Gastrocnemius medialis (tissue), 4 donors: Measurements from ENCODE around the gene PGC. TPM values are rescaled to one million over a fixed set of nuclear protein-coding genes. Genes with fewer than 3 reads are reported as not detected.
"Not testable (repeated sequence)": the region's sequence is repeated elsewhere in the genome, so short reads cannot be mapped to it uniquely, and the experiment has no call there.

ENCODE experiments used
- ATAC-seq, 2 donors: fragments of 150-250 bp; one replicate each; pipeline ENCODE4 v1.9.1; 2016
- DNase-seq, 2 donors: peaks; one replicate each; pipeline ENCODE4 v3.0.0-alpha.2; 2019
- H3K27ac ChIP-seq, 4 donors: fragments of 200-600 bp; sonication (generic); 1 replicate in 1 of 4; 2 replicates in 3 of 4; pipeline ENCODE4 v1.5.1; 2016 to 2018; ENCODE audit warnings: mild to moderate bottlenecking in 2 of 4, moderate library complexity in 1 of 4
- H3K27me3 ChIP-seq, 3 donors: fragments of 200-600 bp; sonication (generic) in 2 of 3; 1 replicate in 1 of 3; 2 replicates in 2 of 3; pipeline versions ENCODE4 v1.5.1 to v1.6.0; 2016 to 2019; ENCODE audit warnings: mild to moderate bottlenecking in 1 of 3, moderate library complexity in 1 of 3
- H3K36me3 ChIP-seq, 2 donors: fragments of 200-600 bp; sonication (generic) in 1 of 2; one replicate each; pipeline ENCODE4 v1.5.1; 2017 to 2018
- H3K4me1 ChIP-seq, 2 donors: fragments of 200-600 bp; sonication (generic) in 1 of 2; one replicate each; pipeline ENCODE4 v1.5.1; 2016 to 2017; ENCODE audit warnings: mild to moderate bottlenecking in 2 of 2
- H3K4me3 ChIP-seq, 4 donors: fragments of 200-600 bp; sonication (generic) in 3 of 4; 1 replicate in 1 of 4; 2 replicates in 3 of 4; pipeline ENCODE4 v1.5.1; 2016 to 2019; ENCODE audit warnings: mild to moderate bottlenecking in 2 of 4
- H3K9me3 ChIP-seq, 3 donors: fragments of 200-600 bp; sonication (generic) in 2 of 3; 1 replicate in 1 of 3; 2 replicates in 2 of 3; pipeline ENCODE4 v1.5.1; 2016 to 2019
- CTCF ChIP-seq, 5 experiments: fragments of 450-650 bp in 3 of 5; fragments of 200-600 bp in 2 of 5; sonication (generic) in 2 of 5; IDR thresholded peaks in 4 of 5; conservative IDR thresholded peaks in 1 of 5; 1 replicate in 4 of 5; 2 replicates in 1 of 5; pipeline ENCODE4 v1.5.1; 2016 to 2019; ENCODE audit warnings: antibody characterized with exemption in 5 of 5, mild to moderate bottlenecking in 3 of 5, moderate library complexity in 3 of 5
- POLR2A ChIP-seq, 2 donors: fragments of 450-650 bp; IDR thresholded peaks; one replicate each; pipeline ENCODE4 v1.6.1; 2017; ENCODE audit warnings: antibody characterized with exemption in 2 of 2, mild to moderate bottlenecking in 2 of 2, moderate library complexity in 2 of 2
- in situ Hi-C, 4 donors: fragments of 200-750 bp; cut with MboI; loops; one replicate each; pipeline versions ENCODE4 v1.15.0 to v1.8.0; 2017; ENCODE audit warnings: low sequenced_read_pairs in 4 of 4
- intact Hi-C: fragments of 100-400 bp; cut with DNase I; formaldehyde crosslinking; loops from one replicate; pipeline ENCODE4 v1.15.1; 2023; ENCODE audit warnings: low total_unique reads
- total RNA-seq, 4 donors: library from RNA; depleted of rRNA; stranded (reverse); fragments of >200 nt; gene quantifications; one replicate each; pipeline versions ENCODE4 v1.1.0 to v1.2.3, GENCODE V29; 2016

The PGC gene
- total RNA-seq, 4 donors from 2014 or later, result not detected

- H3K27me3 ChIP-seq, result no peaks in the 10 kb centered on the region
- H3K27ac ChIP-seq, result no peak overlapping the region
- no peaks in the 10 kb centered on the region for H3K4me1 ChIP-seq
- ATAC-seq (no peak), DNase-seq (no peak)
- H3K36me3 ChIP-seq, result peaks cover 0 to 24% of the 10 kb centered on the region in 2 donors
- intact Hi-C loops (no loop called here), in situ Hi-C loops (loop anchor here in 1 of 4 donors (25.0 kb wide), 1 partner anchor 155 kb away; no protein-coding TSS in a partner anchor)
- TF ChIP-seq POLR2A (IDR thresholded peaks at IDR 0.05) (no peak), CTCF (IDR thresholded peaks at IDR 0.05 in 4 of 5, conservative IDR thresholded peaks at IDR 0.05 in 1 of 5) (no peak)
- no peak overlapping the region for H3K4me3 ChIP-seq
- no peaks in the 10 kb centered on the region for H3K9me3 ChIP-seq
Observed at GRCh38 chr6:41767112-41767833, 20.1 kb upstream of the PGC start.

GRCh38 chr6:41766043-41766664 is 19.0 kb upstream of the PGC start:
- DNase-seq, intact Hi-C loops, H3K4me1 ChIP-seq, H3K27me3 ChIP-seq, H3K4me3 ChIP-seq, ATAC-seq, H3K9me3 ChIP-seq, H3K27ac ChIP-seq: not testable (repeated sequence)
- in situ Hi-C loops, result loop anchor here in 1 of 4 donors (25.0 kb wide), 1 partner anchor 154 kb away; no protein-coding TSS in a partner anchor
- peaks cover 0 to 13% of the 10 kb centered on the region in 2 donors for H3K36me3 ChIP-seq

- intact Hi-C loops, result no loop called here
- Histone ChIP-seq H3K4me1 (no peaks in the 10 kb centered on the region), H3K27me3 (no peaks in the 10 kb centered on the region), H3K27ac (no peak overlapping the region), H3K36me3 (no peaks in the 10 kb centered on the region), H3K4me3 (no peak overlapping the region), H3K9me3 (no peaks in the 10 kb centered on the region)
- TF ChIP-seq CTCF (IDR thresholded peaks at IDR 0.05 in 4 of 5, conservative IDR thresholded peaks at IDR 0.05 in 1 of 5), result no peak
- no peak for TF ChIP-seq POLR2A (IDR thresholded peaks at IDR 0.05)
- no peak for DNase-seq
- in situ Hi-C loops, result loop anchor here in 1 of 4 donors (25.0 kb wide), 1 partner anchor 151 kb away; no protein-coding TSS in a partner anchor
- ATAC-seq, result no peak
Observed at GRCh38 chr6:41763470-41763869, 16.3 kb upstream of the PGC start.

- no peak for ATAC-seq
- Histone ChIP-seq H3K36me3 (no peaks in the 10 kb centered on the region), H3K4me3 (no peak overlapping the region), H3K27ac (no peak overlapping the region), H3K27me3 (no peaks in the 10 kb centered on the region), H3K9me3 (no peaks in the 10 kb centered on the region), H3K4me1 (no peaks in the 10 kb centered on the region)
- in situ Hi-C loops (loop anchor here in 1 of 4 donors (25.0 kb wide), 1 partner anchor 148 kb away; no protein-coding TSS in a partner anchor), intact Hi-C loops (no loop called here)
- TF ChIP-seq POLR2A (IDR thresholded peaks at IDR 0.05) (no peak), CTCF (IDR thresholded peaks at IDR 0.05 in 4 of 5, conservative IDR thresholded peaks at IDR 0.05 in 1 of 5) (no peak)
- DNase-seq, result no peak
Observed at GRCh38 chr6:41759905-41760579, 12.8 kb upstream of the PGC start.
